Duodenal mucosa (tissue), 2 donors: ENCODE results near the gene NKX2-8.

ENCODE experiments used
- H3K27ac ChIP-seq: one replicate; pipeline ENCODE4 v1.7.0; 2013; ENCODE audit warnings: low read depth, low read length
- H3K27me3 ChIP-seq, 2 donors: one replicate each; pipeline ENCODE4 v1.7.0; 2013; ENCODE audit warnings: low read length in 2 of 2, control low read depth in 1 of 2; ENCODE audit not compliant: insufficient read depth in 2 of 2, control insufficient read depth in 1 of 2
- H3K36me3 ChIP-seq, 2 donors: one replicate each; pipeline ENCODE4 v1.7.0; 2013; ENCODE audit warnings: low read length in 2 of 2, control low read depth in 1 of 2; ENCODE audit not compliant: insufficient read depth in 2 of 2, control insufficient read depth in 1 of 2
- H3K4me1 ChIP-seq, 2 donors: one replicate each; pipeline ENCODE4 v1.7.0; 2013; ENCODE audit warnings: low read length in 2 of 2, control low read depth in 1 of 2; ENCODE audit not compliant: insufficient read depth in 2 of 2, control insufficient read depth in 1 of 2
- H3K4me3 ChIP-seq, 2 donors: one replicate each; pipeline ENCODE4 v1.7.0; 2013; ENCODE audit warnings: low read length in 2 of 2, low read depth in 1 of 2
- H3K9ac ChIP-seq, 2 donors: one replicate each; pipeline ENCODE4 v1.7.0; 2013; ENCODE audit warnings: low read length in 2 of 2, low read depth in 1 of 2
- H3K9me3 ChIP-seq, 2 donors: one replicate each; pipeline ENCODE4 v1.7.0; 2013; ENCODE audit warnings: low read length in 2 of 2, control low read depth in 1 of 2; ENCODE audit not compliant: control insufficient read depth in 1 of 2

NKX2-8 gene

GRCh38 chr14:36582011-36582873 is at the start of gene NKX2-8:
TSS of gene NKX2-8 (minus strand) at chr14:36582614. CDS start at chr14:36582389, 225 bp downstream.
- Histone ChIP-seq H3K27me3 (peaks cover 65 to 78% of the 10 kb centered on the region in 2 donors), H3K9ac (no peak within 1 kb of the TSS), H3K36me3 (no peaks in the 10 kb centered on the region), H3K4me1 (peaks cover 3 to 6% of the 10 kb centered on the region in 2 donors), H3K9me3 (no peaks in the 10 kb centered on the region), H3K27ac (no peak within 1 kb of the TSS), H3K4me3 (peak within 1 kb of the TSS; percentile 55 to 57)

GRCh38 chr14:36627981-36628380 is 45.6 kb upstream of the NKX2-8 start:
- no peaks in the 10 kb centered on the region for H3K9me3 ChIP-seq
- no peaks in the 10 kb centered on the region for H3K4me1 ChIP-seq
- no peaks in the 10 kb centered on the region for H3K36me3 ChIP-seq
- no peak overlapping the region for H3K9ac ChIP-seq
- no peak overlapping the region for H3K4me3 ChIP-seq
- H3K27ac ChIP-seq = no peak overlapping the region
- H3K27me3 ChIP-seq = no peaks in the 10 kb centered on the region

- H3K36me3 ChIP-seq = no peaks in the 10 kb centered on the region
- no peaks in the 10 kb centered on the region for H3K4me1 ChIP-seq
- H3K9ac ChIP-seq = no peak overlapping the region
- no peaks in the 10 kb centered on the region for H3K9me3 ChIP-seq
- H3K4me3 ChIP-seq = no peak overlapping the region
- H3K27ac ChIP-seq = no peak overlapping the region
- no peaks in the 10 kb centered on the region for H3K27me3 ChIP-seq
Measured at GRCh38 chr14:36626151-36626550, 43.7 kb upstream of the NKX2-8 start.

GRCh38 chr14:36625436-36625835 is 43.0 kb upstream of the NKX2-8 start:
- Histone ChIP-seq H3K27ac (no peak overlapping the region), H3K4me1 (no peaks in the 10 kb centered on the region), H3K9me3 (no peaks in the 10 kb centered on the region), H3K27me3 (no peaks in the 10 kb centered on the region), H3K4me3 (no peak overlapping the region), H3K36me3 (no peaks in the 10 kb centered on the region), H3K9ac (no peak overlapping the region)

GRCh38 chr14:36625014-36625413 is 42.6 kb upstream of the NKX2-8 start:
- Histone ChIP-seq H3K4me3 (no peak overlapping the region), H3K27me3 (no peaks in the 10 kb centered on the region), H3K9ac (no peak overlapping the region), H3K9me3 (no peaks in the 10 kb centered on the region), H3K4me1 (no peaks in the 10 kb centered on the region), H3K27ac (no peak overlapping the region), H3K36me3 (no peaks in the 10 kb centered on the region)

GRCh38 chr14:36619853-36620252 is 37.4 kb upstream of the NKX2-8 start:
- H3K4me1 ChIP-seq = no peaks in the 10 kb centered on the region
- H3K27ac ChIP-seq = no peak overlapping the region
- H3K9ac ChIP-seq = no peak overlapping the region
- no peaks in the 10 kb centered on the region for H3K36me3 ChIP-seq
- no peaks in the 10 kb centered on the region for H3K9me3 ChIP-seq
- no peak overlapping the region for H3K4me3 ChIP-seq
- no peaks in the 10 kb centered on the region for H3K27me3 ChIP-seq

GRCh38 chr14:36619131-36619530 is 36.7 kb upstream of the NKX2-8 start:
- no peaks in the 10 kb centered on the region for H3K36me3 ChIP-seq
- no peak overlapping the region for H3K9ac ChIP-seq
- no peaks in the 10 kb centered on the region for H3K27me3 ChIP-seq
- no peak overlapping the region for H3K27ac ChIP-seq
- no peaks in the 10 kb centered on the region for H3K9me3 ChIP-seq
- H3K4me1 ChIP-seq = no peaks in the 10 kb centered on the region
- H3K4me3 ChIP-seq = no peak overlapping the region

- H3K27me3 ChIP-seq = no peaks in the 10 kb centered on the region
- no peak overlapping the region for H3K9ac ChIP-seq
- H3K27ac ChIP-seq = no peak overlapping the region
- H3K4me3 ChIP-seq = no peak overlapping the region
- no peaks in the 10 kb centered on the region for H3K9me3 ChIP-seq
- no peaks in the 10 kb centered on the region for H3K4me1 ChIP-seq
- no peaks in the 10 kb centered on the region for H3K36me3 ChIP-seq
Measured at GRCh38 chr14:36618641-36619040, 36.2 kb upstream of the NKX2-8 start.

- H3K9me3 ChIP-seq = no peaks in the 10 kb centered on the region
- H3K27ac ChIP-seq = no peak overlapping the region
- no peaks in the 10 kb centered on the region for H3K27me3 ChIP-seq
- H3K4me3 ChIP-seq = no peak overlapping the region
- H3K36me3 ChIP-seq = no peaks in the 10 kb centered on the region
- no peaks in the 10 kb centered on the region for H3K4me1 ChIP-seq
- H3K9ac ChIP-seq = no peak overlapping the region
Measured at GRCh38 chr14:36617824-36618223, 35.4 kb upstream of the NKX2-8 start.

GRCh38 chr14:36605506-36605857 is 23.1 kb upstream of the NKX2-8 start:
- Histone ChIP-seq H3K9me3 (no peaks in the 10 kb centered on the region), H3K27ac (no peak overlapping the region), H3K9ac (no peak overlapping the region), H3K4me3 (no peak overlapping the region), H3K36me3 (no peaks in the 10 kb centered on the region), H3K4me1 (no peaks in the 10 kb centered on the region), H3K27me3 (peaks cover 0 to 5% of the 10 kb centered on the region in 2 donors)
